ENCODE results near the gene IDH2.

Gene IDH2

DNA sequence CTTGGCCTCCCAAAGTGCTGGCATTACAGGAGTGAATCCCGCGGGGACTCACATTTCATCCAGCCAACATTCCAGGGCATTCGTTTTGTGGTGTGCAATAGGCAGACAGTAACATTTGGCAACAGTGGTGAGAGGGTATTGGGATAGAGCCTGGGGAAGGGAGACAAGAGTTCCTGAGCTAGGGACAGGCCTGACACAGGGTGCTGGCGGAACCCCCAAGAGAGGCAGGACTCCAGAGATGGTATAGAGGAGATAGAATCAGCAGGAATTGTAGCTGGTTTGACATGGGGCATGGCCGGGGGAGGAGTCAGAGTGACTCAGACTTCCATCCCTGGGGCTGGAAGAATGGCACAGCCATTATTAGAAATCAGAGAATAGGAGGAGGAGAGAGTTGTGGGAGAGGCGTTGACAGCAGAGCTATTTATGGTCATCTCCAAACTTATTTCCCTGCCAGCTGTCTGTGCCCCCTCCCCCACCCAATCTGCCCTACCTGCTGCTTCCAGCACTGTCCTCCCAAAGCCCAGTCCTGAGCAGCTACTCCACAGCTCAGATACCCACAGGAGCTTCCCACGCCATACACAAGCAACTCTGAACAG, 4.4 kb upstream of the IDH2 start:
- no peak overlapping the region for H3K27ac Mint-ChIP-seq (ENCODE audit: low read depth)
- H3K27me3 Mint-ChIP-seq = no peaks in the 10 kb centered on the region
- H3K4me1 Mint-ChIP-seq = peaks cover 8% of the 10 kb centered on the region
- H3K4me3 Mint-ChIP-seq = no peak overlapping the region
- no peak for ATAC-seq (replicated peaks; ENCODE audit: extremely low read depth, poor library complexity, severe bottlenecking)
- no peaks in the 10 kb centered on the region for H3K9me3 Mint-ChIP-seq
- DNase-seq (ENCODE audit: low spot score in 2 of 2) = no peak
- peaks cover 2% of the 10 kb centered on the region for H3K36me3 Mint-ChIP-seq (ENCODE audit: insufficient read depth)

GRCh38 chr15:90105521-90105920, 3.3 kb upstream of the IDH2 start:
- ATAC-seq (replicated peaks; ENCODE audit: extremely low read depth, poor library complexity, severe bottlenecking) (no peak), DNase-seq (ENCODE audit: low spot score in 2 of 2) (no peak)
- Mint-ChIP-seq H3K36me3 (ENCODE audit: insufficient read depth) (peaks cover 9% of the 10 kb centered on the region), H3K27me3 (no peaks in the 10 kb centered on the region), H3K27ac (ENCODE audit: low read depth) (no peak overlapping the region), H3K4me1 (peaks cover 18% of the 10 kb centered on the region), H3K4me3 (no peak overlapping the region), H3K9me3 (no peaks in the 10 kb centered on the region)

DNA sequence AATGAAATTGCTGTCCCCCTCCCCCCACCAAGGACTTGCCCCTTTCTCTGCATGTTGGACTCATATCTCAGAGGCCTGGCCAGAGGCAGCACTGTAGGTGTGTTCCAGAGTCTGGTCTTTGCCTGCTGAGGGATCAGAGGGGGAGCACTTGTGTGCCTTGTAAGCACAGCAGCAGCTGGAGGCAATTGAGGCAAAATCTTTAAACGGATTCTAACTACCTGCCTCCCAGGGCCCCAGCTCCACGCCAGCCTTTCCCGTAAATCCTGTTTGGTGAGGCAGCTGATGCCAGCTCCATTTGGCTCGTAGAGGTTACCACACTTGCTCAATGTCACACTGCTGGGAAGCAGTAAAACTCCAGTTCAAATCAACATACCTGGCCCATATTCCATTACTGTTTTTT, 2.3 kb upstream of the IDH2 start:
- ATAC-seq (replicated peaks; ENCODE audit: extremely low read depth, poor library complexity, severe bottlenecking) (no peak), DNase-seq (ENCODE audit: low spot score in 2 of 2) (no peak)
- H3K36me3 Mint-ChIP-seq (ENCODE audit: insufficient read depth) = peaks cover 10% of the 10 kb centered on the region
- no peaks in the 10 kb centered on the region for H3K27me3 Mint-ChIP-seq
- no peak overlapping the region for H3K27ac Mint-ChIP-seq (ENCODE audit: low read depth)
- no peak overlapping the region for H3K4me3 Mint-ChIP-seq
- no peaks in the 10 kb centered on the region for H3K9me3 Mint-ChIP-seq
- H3K4me1 Mint-ChIP-seq = peaks cover 28% of the 10 kb centered on the region

GRCh38 chr15:90103701-90104329, 1.5 kb upstream of the IDH2 start:
- no peak for DNase-seq (ENCODE audit: low spot score in 2 of 2)
- H3K4me1 Mint-ChIP-seq = peaks cover 35% of the 10 kb centered on the region
- H3K27me3 Mint-ChIP-seq = no peaks in the 10 kb centered on the region
- H3K36me3 Mint-ChIP-seq (ENCODE audit: insufficient read depth) = peaks cover 14% of the 10 kb centered on the region
- no peaks in the 10 kb centered on the region for H3K9me3 Mint-ChIP-seq
- peak overlapping the region; percentile 84 for H3K27ac Mint-ChIP-seq (ENCODE audit: low read depth)
- peak overlapping the region; percentile 83 for H3K4me3 Mint-ChIP-seq
- no peak for ATAC-seq (replicated peaks; ENCODE audit: extremely low read depth, poor library complexity, severe bottlenecking)

- Mint-ChIP-seq H3K4me1 (peaks cover 59% of the 10 kb centered on the region), H3K27ac (ENCODE audit: low read depth) (peak overlapping the region; percentile 98), H3K9me3 (no peaks in the 10 kb centered on the region), H3K27me3 (no peaks in the 10 kb centered on the region), H3K36me3 (ENCODE audit: insufficient read depth) (peaks cover 29% of the 10 kb centered on the region), H3K4me3 (peak overlapping the region; percentile 83)
- DNase-seq (ENCODE audit: low spot score in 2 of 2) (no peak), ATAC-seq (replicated peaks; ENCODE audit: extremely low read depth, poor library complexity, severe bottlenecking) (no peak)
Measured at GRCh38 chr15:90101130-90101968, 919 bp downstream of the IDH2 start.

GRCh38 chr15:90099868-90100831, 2.1 kb downstream of the IDH2 start:
- peak overlapping the region; percentile 83 for H3K4me3 Mint-ChIP-seq
- H3K27me3 Mint-ChIP-seq = no peaks in the 10 kb centered on the region
- no peak for DNase-seq (ENCODE audit: low spot score in 2 of 2)
- H3K27ac Mint-ChIP-seq (ENCODE audit: low read depth) = peak overlapping the region; percentile 98
- peaks cover 29% of the 10 kb centered on the region for H3K36me3 Mint-ChIP-seq (ENCODE audit: insufficient read depth)
- no peaks in the 10 kb centered on the region for H3K9me3 Mint-ChIP-seq
- ATAC-seq (replicated peaks; ENCODE audit: extremely low read depth, poor library complexity, severe bottlenecking) = no peak
- peaks cover 71% of the 10 kb centered on the region for H3K4me1 Mint-ChIP-seq

GRCh38 chr15:90099072-90099867, 3.0 kb downstream of the IDH2 start:
- peak; percentile 37 for ATAC-seq (replicated peaks; ENCODE audit: extremely low read depth, poor library complexity, severe bottlenecking)
- Mint-ChIP-seq H3K4me1 (peaks cover 80% of the 10 kb centered on the region), H3K27me3 (no peaks in the 10 kb centered on the region), H3K27ac (ENCODE audit: low read depth) (peak overlapping the region; percentile 98), H3K36me3 (ENCODE audit: insufficient read depth) (peaks cover 29% of the 10 kb centered on the region), H3K9me3 (no peaks in the 10 kb centered on the region), H3K4me3 (peak overlapping the region; percentile 83)
- peak in 1 of 2 donors; percentile 43 for DNase-seq (ENCODE audit: low spot score in 2 of 2)

GRCh38 chr15:90097475-90097874, 4.8 kb downstream of the IDH2 start:
- Mint-ChIP-seq H3K36me3 (ENCODE audit: insufficient read depth) (peaks cover 27% of the 10 kb centered on the region), H3K4me3 (peak overlapping the region; percentile 83), H3K4me1 (peaks cover 76% of the 10 kb centered on the region), H3K27ac (ENCODE audit: low read depth) (peak overlapping the region; percentile 98), H3K9me3 (no peaks in the 10 kb centered on the region), H3K27me3 (no peaks in the 10 kb centered on the region)
- ATAC-seq (replicated peaks; ENCODE audit: extremely low read depth, poor library complexity, severe bottlenecking) = peak; percentile 75
- peak in 1 of 2 donors; percentile 65 for DNase-seq (ENCODE audit: low spot score in 2 of 2)

GRCh38 chr15:90095521-90095959, 6.7 kb downstream of the IDH2 start:
- DNase-seq (ENCODE audit: low spot score in 2 of 2) = no peak
- no peaks in the 10 kb centered on the region for H3K9me3 Mint-ChIP-seq
- peak overlapping the region; percentile 83 for H3K4me3 Mint-ChIP-seq
- H3K27me3 Mint-ChIP-seq = no peaks in the 10 kb centered on the region
- H3K27ac Mint-ChIP-seq (ENCODE audit: low read depth) = peak overlapping the region; percentile 98
- ATAC-seq (replicated peaks; ENCODE audit: extremely low read depth, poor library complexity, severe bottlenecking) = no peak
- peaks cover 79% of the 10 kb centered on the region for H3K4me1 Mint-ChIP-seq
- peaks cover 20% of the 10 kb centered on the region for H3K36me3 Mint-ChIP-seq (ENCODE audit: insufficient read depth)

- peaks cover 49% of the 10 kb centered on the region for H3K4me1 Mint-ChIP-seq
- ATAC-seq (replicated peaks; ENCODE audit: extremely low read depth, poor library complexity, severe bottlenecking) (no peak), DNase-seq (ENCODE audit: low spot score in 2 of 2) (no peak)
- no peaks in the 10 kb centered on the region for H3K27me3 Mint-ChIP-seq
- H3K36me3 Mint-ChIP-seq (ENCODE audit: insufficient read depth) = peaks cover 27% of the 10 kb centered on the region
- H3K9me3 Mint-ChIP-seq = no peaks in the 10 kb centered on the region
- H3K4me3 Mint-ChIP-seq = no peak overlapping the region
- H3K27ac Mint-ChIP-seq (ENCODE audit: low read depth) = no peak overlapping the region
Measured at GRCh38 chr15:90091156-90091931, 10.9 kb downstream of the IDH2 start.

DNA sequence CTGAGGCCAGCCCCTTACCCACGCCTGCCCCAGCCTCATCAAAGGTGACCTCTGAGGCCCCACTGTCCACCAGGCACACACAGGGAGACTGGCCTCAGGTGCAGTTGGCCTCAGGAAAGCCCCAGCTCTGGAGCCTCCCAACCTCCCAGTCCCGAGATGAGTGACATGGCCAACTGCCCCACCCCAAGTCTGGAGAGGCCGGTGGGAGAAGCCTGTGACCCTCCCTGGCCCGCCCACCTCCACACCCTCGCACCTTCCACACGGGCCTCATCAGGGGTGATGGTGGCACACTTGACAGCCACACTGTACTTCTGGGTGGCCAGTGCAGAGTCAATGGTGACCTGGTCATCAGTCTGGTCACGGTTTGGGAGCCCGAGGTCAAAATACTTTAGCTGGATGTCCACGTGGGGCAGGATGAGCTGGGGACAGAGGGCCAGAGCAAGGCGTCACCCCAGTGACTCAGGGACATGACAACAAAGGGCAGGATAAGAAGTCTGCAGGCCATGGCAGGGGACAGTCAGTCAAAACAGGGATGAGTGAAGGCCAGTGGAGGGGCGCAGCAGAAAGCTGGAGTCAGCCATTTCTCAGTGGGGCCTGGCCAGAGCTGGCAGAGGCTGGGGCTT, 11.9 kb downstream of the IDH2 start:
- H3K9me3 Mint-ChIP-seq = no peaks in the 10 kb centered on the region
- ATAC-seq (replicated peaks; ENCODE audit: extremely low read depth, poor library complexity, severe bottlenecking) (no peak), DNase-seq (ENCODE audit: low spot score in 2 of 2) (no peak)
- no peaks in the 10 kb centered on the region for H3K27me3 Mint-ChIP-seq
- H3K4me3 Mint-ChIP-seq = no peak overlapping the region
- H3K27ac Mint-ChIP-seq (ENCODE audit: low read depth) = no peak overlapping the region
- peaks cover 39% of the 10 kb centered on the region for H3K4me1 Mint-ChIP-seq
- peaks cover 33% of the 10 kb centered on the region for H3K36me3 Mint-ChIP-seq (ENCODE audit: insufficient read depth)

Measured in central memory CD8-positive, alpha-beta T cell (primary cell).